Measurements from ENCODE around the gene NBDY.

DNA sequence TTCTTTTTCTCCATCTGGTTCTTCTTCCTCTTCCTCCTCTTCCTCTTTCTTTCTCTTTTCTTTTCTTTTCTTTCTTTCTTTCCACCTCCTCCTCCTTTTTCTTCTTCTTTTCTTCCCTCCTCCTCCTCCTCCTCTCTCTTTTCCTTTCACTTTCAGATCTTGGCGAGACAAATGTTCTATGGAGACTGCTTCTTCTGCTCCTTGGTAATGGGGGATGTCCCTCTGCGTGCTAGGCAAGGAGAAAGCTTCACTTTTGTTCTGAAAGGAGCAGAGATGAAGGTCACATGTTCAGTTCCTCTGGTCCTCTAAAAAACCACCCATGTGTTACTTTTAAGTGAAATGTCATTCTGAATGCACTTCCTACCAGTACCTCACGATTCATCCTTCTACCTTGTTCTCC, 33.2 kb downstream of the NBDY start:
- TF ChIP-seq CTCF (IDR thresholded peaks at IDR 0.05; ENCODE audit: low read depth, low read length, missing input control) (no peak), GABPA (IDR thresholded peaks at IDR 0.05 in 1 of 2, conservative IDR thresholded peaks at IDR 0.05 in 1 of 2) (no peak), FOXA1 (IDR thresholded peaks at IDR 0.05) (no peak), JUND (IDR thresholded peaks at IDR 0.05) (no peak), ATF3 (IDR thresholded peaks at IDR 0.05) (no peak)
